GM10266 (cell line): ENCODE measurements around the gene REEP2.
"Not testable (repeated sequence)": the region's sequence is repeated elsewhere in the genome, so short reads cannot be mapped to it uniquely, and the experiment has no call there.

ENCODE experiments used
- DNase-seq: peaks from one replicate; pipeline ENCODE4 v3.0.0; 2012; ENCODE audit errors: extremely low spot score
- CTCF ChIP-seq: IDR thresholded peaks from 2 replicates; pipeline ENCODE4 v1.5.1; 2012; ENCODE audit warnings: mild to moderate bottlenecking, low read depth; ENCODE audit not compliant: control insufficient read depth, insufficient read depth; ENCODE audit errors: missing control alignments

The REEP2 gene

DNA sequence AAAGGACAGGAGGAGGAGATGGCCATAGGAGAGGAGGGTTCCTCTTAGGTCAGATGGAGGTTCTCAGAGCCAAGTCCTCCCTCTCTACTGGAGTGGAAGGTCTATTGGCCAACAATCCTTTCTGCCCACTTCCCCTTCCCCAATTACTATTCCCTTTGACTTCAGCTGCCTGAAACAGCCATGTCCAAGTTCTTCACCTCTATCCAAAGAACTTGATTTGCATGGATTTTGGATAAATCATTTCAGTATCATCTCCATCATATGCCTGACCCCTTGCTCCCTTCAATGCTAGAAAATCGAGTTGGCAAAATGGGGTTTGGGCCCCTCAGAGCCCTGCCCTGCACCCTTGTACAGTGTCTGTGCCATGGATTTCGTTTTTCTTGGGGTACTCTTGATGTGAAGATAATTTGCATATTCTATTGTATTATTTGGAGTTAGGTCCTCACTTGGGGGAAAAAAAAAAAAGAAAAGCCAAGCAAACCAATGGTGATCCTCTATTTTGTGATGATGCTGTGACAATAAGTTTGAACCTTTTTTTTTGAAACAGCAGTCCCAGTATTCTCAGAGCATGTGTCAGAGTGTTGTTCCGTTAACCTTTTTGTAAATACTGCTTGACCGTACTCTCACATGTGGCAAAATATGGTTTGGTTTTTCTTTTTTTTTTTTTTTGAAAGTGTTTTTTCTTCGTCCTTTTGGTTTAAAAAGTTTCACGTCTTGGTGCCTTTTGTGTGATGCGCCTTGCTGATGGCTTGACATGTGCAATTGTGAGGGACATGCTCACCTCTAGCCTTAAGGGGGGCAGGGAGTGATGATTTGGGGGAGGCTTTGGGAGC lies 29.5 kb downstream of the REEP2 start:
- TF ChIP-seq CTCF: no peak
- no peak for DNase-seq

GRCh38 chr5:138468966-138469539 lies 30.2 kb downstream of the REEP2 start:
- DNase-seq: no peak
- no peak for TF ChIP-seq CTCF

DNA sequence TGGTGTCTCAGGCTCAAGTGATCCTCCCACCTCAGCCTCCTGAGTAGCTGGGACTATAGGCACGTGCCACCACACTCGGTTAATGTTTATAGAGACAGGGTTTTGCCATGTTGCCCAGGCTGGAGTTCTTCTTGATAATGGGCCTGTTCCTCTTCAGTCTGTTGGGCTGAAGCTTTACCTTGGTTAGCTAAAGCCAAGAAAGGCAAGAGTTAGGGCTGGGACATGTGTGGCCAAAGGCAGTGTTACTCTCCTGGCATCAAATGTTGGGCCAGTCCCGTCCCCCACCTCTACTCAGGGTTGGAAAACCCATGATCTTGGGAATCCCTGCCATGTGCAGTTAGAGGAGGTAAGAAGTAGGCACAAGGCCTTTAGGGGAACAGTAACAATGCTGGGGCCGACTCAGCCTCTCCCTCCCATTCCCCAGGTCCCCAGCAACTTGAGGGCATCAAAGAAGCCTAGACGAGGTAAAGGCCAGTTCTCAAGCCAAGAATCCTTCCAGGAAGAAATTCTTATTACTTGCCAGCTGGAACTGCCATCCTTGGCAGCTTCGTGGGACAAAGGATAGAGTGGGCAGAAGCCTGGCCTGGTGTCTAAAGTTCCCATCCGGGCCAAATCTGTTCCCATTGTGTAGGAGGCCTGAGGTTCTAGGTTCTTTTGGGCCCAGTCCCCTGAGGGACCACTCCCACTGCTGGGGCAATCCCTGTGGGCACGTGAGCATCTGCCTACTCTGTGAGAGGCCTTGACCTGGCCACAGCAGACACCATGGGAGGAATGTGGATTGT lies 30.9 kb downstream of the REEP2 start:
- no peak for TF ChIP-seq CTCF

GRCh38 chr5:138470322-138471051 lies 31.6 kb downstream of the REEP2 start:
- DNase-seq: no peak
- TF ChIP-seq CTCF: no peak

More for the DNA sequence above, 30.9 kb downstream of the REEP2 start:
- DNase-seq: no peak

GRCh38 chr5:138471052-138471361 lies 32.1 kb downstream of the REEP2 start:
- no peak for DNase-seq
- TF ChIP-seq CTCF: no peak

DNA sequence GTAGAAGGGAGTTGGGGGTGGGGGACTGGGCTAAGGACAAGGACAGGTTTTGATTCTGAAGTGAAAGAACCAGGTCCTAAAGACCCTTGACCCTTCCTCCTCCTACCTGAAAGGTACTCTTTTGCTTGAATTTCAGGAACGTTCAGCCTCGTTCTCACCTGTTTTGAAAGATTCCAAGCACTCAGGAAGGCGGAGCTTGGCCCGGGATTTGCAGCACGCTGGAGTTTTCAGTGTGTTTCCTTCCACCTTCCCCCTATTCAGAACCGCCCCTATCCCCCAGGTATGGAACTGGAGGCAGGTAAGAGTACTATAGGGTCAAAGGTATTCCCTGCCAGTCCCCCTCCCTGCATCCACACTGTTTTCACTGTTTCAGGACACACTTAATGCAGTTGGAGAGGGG lies 33.5 kb downstream of the REEP2 start:
- no peak for TF ChIP-seq CTCF

GRCh38 chr5:138473151-138473550 lies 34.3 kb downstream of the REEP2 start:
- DNase-seq: not testable (repeated sequence)

More for the DNA sequence above, 33.5 kb downstream of the REEP2 start:
- DNase-seq: no peak
